GM15510 (cell line): Measurements from ENCODE around the gene DCUN1D5.

Source experiments
- POLR2A ChIP-seq: IDR thresholded peaks from 3 replicates; pipeline ENCODE4 v1.6.1; 2011; ENCODE audit warnings: borderline replicate concordance; ENCODE audit not compliant: insufficient read length; ENCODE audit errors: extremely low read depth

DCUN1D5 gene

DNA sequence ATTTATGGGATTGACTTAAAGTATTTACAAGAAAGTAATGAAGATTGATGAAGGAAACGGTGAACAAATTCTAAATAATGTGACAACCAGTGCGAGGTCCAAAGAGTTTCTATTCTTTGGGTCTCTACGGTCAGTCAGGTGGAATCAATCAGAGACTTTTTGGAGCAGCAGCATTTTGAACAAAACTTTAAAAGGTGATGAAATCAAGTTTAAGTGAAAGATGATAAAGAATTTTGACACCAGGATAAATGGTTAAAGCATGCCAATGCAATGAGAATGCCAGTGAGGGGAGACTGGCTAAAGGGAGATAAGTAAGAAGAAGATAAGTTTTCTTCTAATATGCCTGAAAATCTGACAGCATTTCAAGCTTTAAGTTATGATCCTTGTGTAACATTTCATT lies 67.9 kb downstream of the DCUN1D5 start:
- no peak for TF ChIP-seq POLR2A

DNA sequence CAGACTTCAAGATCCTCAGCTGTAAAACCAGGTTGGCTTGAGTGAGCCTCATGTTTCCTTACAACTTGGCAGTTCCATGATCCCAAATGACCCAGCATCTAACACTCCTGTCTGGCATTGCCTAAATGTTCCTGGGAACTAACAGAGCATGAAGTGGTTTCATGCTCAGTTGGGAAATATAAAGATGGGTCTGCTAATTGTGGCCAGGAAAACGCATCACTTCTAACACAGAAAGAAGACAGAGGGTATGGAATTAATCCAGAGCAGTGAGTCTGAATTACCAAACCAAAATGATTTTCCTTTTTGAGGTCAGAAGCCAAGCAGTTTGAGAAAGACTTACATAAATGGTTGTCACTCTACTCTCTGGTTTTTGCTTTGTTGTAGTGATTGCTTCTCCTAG lies 75.9 kb downstream of the DCUN1D5 start:
- no peak for TF ChIP-seq POLR2A

DNA sequence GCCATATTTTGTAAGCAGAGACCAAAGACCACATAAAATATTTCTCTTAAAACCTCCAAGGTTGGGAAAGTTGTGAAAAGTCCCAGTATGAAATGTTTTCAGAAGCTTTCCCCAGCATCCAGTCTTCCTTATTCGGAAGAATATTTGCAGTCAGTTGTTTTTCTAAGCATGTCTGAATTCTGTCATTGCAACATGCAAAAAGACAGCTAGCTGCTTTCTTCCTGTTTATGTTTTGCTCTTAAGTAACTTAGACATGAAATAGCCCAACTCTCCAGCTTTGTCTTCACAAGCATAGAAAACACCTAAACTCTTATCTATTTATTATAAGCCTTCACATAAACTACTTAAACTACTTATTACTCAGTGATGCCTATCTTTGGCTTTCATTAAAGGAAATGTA lies 78.5 kb downstream of the DCUN1D5 start:
- no peak for TF ChIP-seq POLR2A
